Measurements from ENCODE around the gene CYTH2. TPM values are rescaled to one million over a fixed set of nuclear protein-coding genes. Genes with fewer than 3 reads are reported as not detected.

CYTH2 gene
- total RNA-seq, 1 donor: 66.2 TPM

- Histone ChIP-seq H3K4me2 (ENCODE audit: insufficient read depth, low read length) (peak overlapping the region; percentile 94), H3K9me3 (ENCODE audit: low read depth, low read length) (no peaks in the 10 kb centered on the region), H3K4me3 (ENCODE audit: insufficient read depth, low read length) (peak overlapping the region; percentile 93), H3K27me3 (ENCODE audit: insufficient read depth, low read length) (peaks cover 5% of the 10 kb centered on the region), H2AFZ (ENCODE audit: low read length) (peak overlapping the region; percentile 91), H3K36me3 (ENCODE audit: insufficient read depth, low read length) (peaks cover 21% of the 10 kb centered on the region), H3K4me1 (ENCODE audit: insufficient read depth, low read length) (peaks cover 18% of the 10 kb centered on the region), H4K20me1 (ENCODE audit: insufficient read depth, low read length) (no peaks in the 10 kb centered on the region), H3K27ac (ENCODE audit: low read depth, low read length) (peak overlapping the region; percentile 90), H3K79me2 (ENCODE audit: insufficient read depth, low read length) (peaks cover 27% of the 10 kb centered on the region)
- peak; percentile 100 for DNase-seq (ENCODE audit: insufficient read length, low spot score, missing footprints)
- TF ChIP-seq CTCF (IDR thresholded peaks at IDR 0.05; ENCODE audit: extremely low read depth, low read depth, low read length): peak; percentile 85
Measured at GRCh38 chr19:48445256-48445605, 23.9 kb upstream of the CYTH2 start.

GRCh38 chr19:48445606-48446481, 23.3 kb upstream of the CYTH2 start, which contains the start of gene GRWD1:
Gene GRWD1, plus strand, starts transcription at chr19:48445983. Its CDS starts 23 bp downstream, at chr19:48446006.
- Histone ChIP-seq H3K4me3 (ENCODE audit: insufficient read depth, low read length) (peak within 1 kb of the TSS; percentile 93), H3K27ac (ENCODE audit: low read depth, low read length) (peak within 1 kb of the TSS; percentile 90), H3K36me3 (ENCODE audit: insufficient read depth, low read length) (peaks cover 28% of the 10 kb centered on the region), H3K9me3 (ENCODE audit: low read depth, low read length) (no peaks in the 10 kb centered on the region), H2AFZ (ENCODE audit: low read length) (peak within 1 kb of the TSS; percentile 91), H3K4me1 (ENCODE audit: insufficient read depth, low read length) (peaks cover 18% of the 10 kb centered on the region), H3K79me2 (ENCODE audit: insufficient read depth, low read length) (peaks cover 27% of the 10 kb centered on the region), H3K27me3 (ENCODE audit: insufficient read depth, low read length) (peaks cover 5% of the 10 kb centered on the region), H3K4me2 (ENCODE audit: insufficient read depth, low read length) (peak within 1 kb of the TSS; percentile 94), H4K20me1 (ENCODE audit: insufficient read depth, low read length) (no peaks in the 10 kb centered on the region)
- no peak for TF ChIP-seq CTCF (IDR thresholded peaks at IDR 0.05; ENCODE audit: extremely low read depth, low read depth, low read length)
- DNase-seq (ENCODE audit: insufficient read length, low spot score, missing footprints): peak; percentile 100

GRCh38 chr19:48446579-48446978, 22.6 kb upstream of the CYTH2 start:
- H3K9me3 ChIP-seq (ENCODE audit: low read depth, low read length): no peaks in the 10 kb centered on the region
- peaks cover 27% of the 10 kb centered on the region for H3K79me2 ChIP-seq (ENCODE audit: insufficient read depth, low read length)
- H3K4me3 ChIP-seq (ENCODE audit: insufficient read depth, low read length): peak overlapping the region; percentile 93
- H2AFZ ChIP-seq (ENCODE audit: low read length): no peak overlapping the region
- peaks cover 18% of the 10 kb centered on the region for H3K4me1 ChIP-seq (ENCODE audit: insufficient read depth, low read length)
- H3K36me3 ChIP-seq (ENCODE audit: insufficient read depth, low read length): peaks cover 33% of the 10 kb centered on the region
- TF ChIP-seq CTCF (IDR thresholded peaks at IDR 0.05; ENCODE audit: extremely low read depth, low read depth, low read length): no peak
- H4K20me1 ChIP-seq (ENCODE audit: insufficient read depth, low read length): no peaks in the 10 kb centered on the region
- H3K27me3 ChIP-seq (ENCODE audit: insufficient read depth, low read length): peaks cover 5% of the 10 kb centered on the region
- H3K4me2 ChIP-seq (ENCODE audit: insufficient read depth, low read length): peak overlapping the region; percentile 94
- peak; percentile 76 for DNase-seq (ENCODE audit: insufficient read length, low spot score, missing footprints)
- H3K27ac ChIP-seq (ENCODE audit: low read depth, low read length): peak overlapping the region; percentile 90

GRCh38 chr19:48448563-48448962, 20.6 kb upstream of the CYTH2 start:
- H3K27ac ChIP-seq (ENCODE audit: low read depth, low read length): no peak overlapping the region
- H3K4me2 ChIP-seq (ENCODE audit: insufficient read depth, low read length): no peak overlapping the region
- no peak for TF ChIP-seq CTCF (IDR thresholded peaks at IDR 0.05; ENCODE audit: extremely low read depth, low read depth, low read length)
- H3K9me3 ChIP-seq (ENCODE audit: low read depth, low read length): no peaks in the 10 kb centered on the region
- H3K27me3 ChIP-seq (ENCODE audit: insufficient read depth, low read length): peaks cover 5% of the 10 kb centered on the region
- peaks cover 40% of the 10 kb centered on the region for H3K36me3 ChIP-seq (ENCODE audit: insufficient read depth, low read length)
- H2AFZ ChIP-seq (ENCODE audit: low read length): no peak overlapping the region
- peaks cover 27% of the 10 kb centered on the region for H3K79me2 ChIP-seq (ENCODE audit: insufficient read depth, low read length)
- H3K4me1 ChIP-seq (ENCODE audit: insufficient read depth, low read length): peaks cover 18% of the 10 kb centered on the region
- peak; percentile 39 for DNase-seq (ENCODE audit: insufficient read length, low spot score, missing footprints)
- H4K20me1 ChIP-seq (ENCODE audit: insufficient read depth, low read length): peaks cover 2% of the 10 kb centered on the region
- H3K4me3 ChIP-seq (ENCODE audit: insufficient read depth, low read length): no peak overlapping the region

All from osteoblast (primary cell).